Keratinocyte (primary cell): ENCODE results near the gene TTLL6. TPM values are rescaled to one million over a fixed set of nuclear protein-coding genes. Genes with fewer than 3 reads are reported as not detected.

ENCODE experiments used
- DNase-seq: peaks from one replicate; pipeline ENCODE4 v3.0.0-alpha.2; 2011; ENCODE audit warnings: low read depth, missing footprints, low spot score
- FAIRE-seq: peaks from 2 replicates; lab custom pipeline; 2011; peaks lifted over from hg19 to GRCh38; lab: Jason Lieb, UNC
- H2AFZ ChIP-seq: 2 replicates; pipeline ENCODE4 v1.6.0; 2012; ENCODE audit warnings: low read length, control low read depth, inconsistent platforms; ENCODE audit not compliant: control insufficient read depth
- H3K27ac ChIP-seq: 2 replicates; pipeline ENCODE4 v1.5.1; 2011; ENCODE audit warnings: low read length; ENCODE audit not compliant: control insufficient read depth, insufficient read depth
- H3K27me3 ChIP-seq: 3 replicates; pipeline ENCODE4 v1.6.0; 2011; ENCODE audit warnings: low read length; ENCODE audit not compliant: control insufficient read depth, insufficient read depth; ENCODE audit errors: extremely low read depth
- H3K36me3 ChIP-seq, 2 experiments: 2 replicates in 1 of 2; 3 replicates in 1 of 2; pipeline ENCODE4 v1.5.1; 2011; ENCODE audit warnings: low read length in 2 of 2, mild to moderate bottlenecking in 1 of 2; ENCODE audit not compliant: control insufficient read depth in 2 of 2, insufficient read depth in 2 of 2; ENCODE audit errors: extremely low read depth in 1 of 2
- H3K4me1 ChIP-seq: 3 replicates; pipeline ENCODE4 v1.5.1; 2011; ENCODE audit warnings: low read length; ENCODE audit not compliant: control insufficient read depth, insufficient read depth; ENCODE audit errors: extremely low read depth
- H3K4me2 ChIP-seq: 3 replicates; pipeline ENCODE4 v1.6.0; 2011; ENCODE audit warnings: low read depth, low read length; ENCODE audit not compliant: control insufficient read depth, insufficient read depth; ENCODE audit errors: extremely low read depth
- H3K4me3 ChIP-seq, 3 experiments: fragments of 200-600 bp in 1 of 3; sonication (generic) in 1 of 3; 2 replicates in 2 of 3; 3 replicates in 1 of 3; pipeline ENCODE4 v1.5.1; 2011 to 2016; ENCODE audit warnings: low read length in 3 of 3, mild to moderate bottlenecking in 3 of 3, control low read depth in 2 of 3, inconsistent platforms in 1 of 3, low read depth in 1 of 3, mixed read lengths in 1 of 3, mixed run types in 1 of 3, moderate library complexity in 1 of 3; ENCODE audit not compliant: control insufficient read depth in 2 of 3, insufficient read depth in 2 of 3; ENCODE audit errors: extremely low read depth in 1 of 3
- H3K79me2 ChIP-seq: 2 replicates; pipeline ENCODE4 v1.6.0; 2012; ENCODE audit warnings: low read length; ENCODE audit not compliant: control insufficient read depth, insufficient read depth
- H3K9ac ChIP-seq: 3 replicates; pipeline ENCODE4 v1.6.0; 2011; ENCODE audit warnings: low read length; ENCODE audit not compliant: control insufficient read depth, insufficient read depth; ENCODE audit errors: extremely low read depth
- H3K9me1 ChIP-seq: 3 replicates; pipeline ENCODE4 v1.6.0; 2011; ENCODE audit warnings: low read length; ENCODE audit not compliant: control insufficient read depth, insufficient read depth; ENCODE audit errors: extremely low read depth
- H3K9me3 ChIP-seq: 2 replicates; pipeline ENCODE4 v1.5.1; 2012; ENCODE audit warnings: low read depth, low read length; ENCODE audit not compliant: control insufficient read depth
- H4K20me1 ChIP-seq: 3 replicates; pipeline ENCODE4 v1.6.0; 2011; ENCODE audit warnings: low read length; ENCODE audit not compliant: control insufficient read depth, insufficient read depth; ENCODE audit errors: extremely low read depth
- CTCF ChIP-seq, 3 experiments: IDR thresholded peaks in 1 of 3; conservative IDR thresholded peaks in 1 of 3; optimal IDR thresholded peaks in 1 of 3; 2 replicates in 2 of 3; 3 replicates in 1 of 3; pipeline versions ENCODE3 to v1.5.1; 2011; ENCODE audit warnings: low read length in 3 of 3, mild to moderate bottlenecking in 3 of 3, moderate library complexity in 2 of 3, control low read depth in 1 of 3, inconsistent platforms in 1 of 3; ENCODE audit not compliant: insufficient read depth in 2 of 3; ENCODE audit errors: extremely low read depth in 1 of 3
- EZH2 ChIP-seq: IDR thresholded peaks from one replicate; pipeline ENCODE4 v1.6.1; 2012; ENCODE audit warnings: inconsistent platforms, mild to moderate bottlenecking, low read length, moderate library complexity
- dilution Hi-C: fragments of 300-500 bp; cut with MboI; formaldehyde crosslinking; loops from one replicate; pipeline ENCODE4 v1.7.0; 2020; ENCODE audit warnings: low sequenced_read_pairs; ENCODE audit not compliant: extremely low pct_ligation_motif_present
- polyA plus RNA-seq, 5 experiments: library from polyadenylated mRNA; depleted of rRNA in 3 of 5; stranded (reverse) in 3 of 5; stranded (forward) in 1 of 5; unstranded in 1 of 5; fragments of >200 nt; gene quantifications; 1 replicate in 1 of 5; 2 replicates in 3 of 5; 3 replicates in 1 of 5; pipeline versions ENCODE4 v1.2.1 to v1.2.3, GENCODE V29; 2011 to 2012; ENCODE audit warnings: missing spikeins in 2 of 5, low read depth in 1 of 5, low replicate concordance in 1 of 5

The TTLL6 gene
- polyA plus RNA-seq, 1 donor (not counting 4 experiments of a cell fraction or from before 2014, with no cell fraction given) = not detected

GRCh38 chr17:48860034-48860433 lies 43.0 kb upstream of the TTLL6 start:
- no peak overlapping the region for H3K9ac ChIP-seq
- H3K4me3 ChIP-seq = no peak overlapping the region
- peaks cover 12 to 23% of the 10 kb centered on the region in 2 experiments for H3K36me3 ChIP-seq
- FAIRE-seq = no peak
- H3K9me3 ChIP-seq = no peaks in the 10 kb centered on the region
- no peaks in the 10 kb centered on the region for H3K4me1 ChIP-seq
- TF ChIP-seq EZH2 = no peak
- peak in 2 of 3 experiments; percentile 18 to 19 for TF ChIP-seq CTCF (optimal IDR thresholded peaks at IDR 0.05 in 1 of 3, IDR thresholded peaks at IDR 0.05 in 1 of 3, conservative IDR thresholded peaks at IDR 0.05 in 1 of 3; ENCODE audit: extremely low read depth in 1 of 3, insufficient read depth in 2 of 3, low read length in 3 of 3)
- dilution Hi-C loops = no loop called here
- H3K27ac ChIP-seq = no peak overlapping the region
- H4K20me1 ChIP-seq = no peaks in the 10 kb centered on the region
- H2AFZ ChIP-seq = no peak overlapping the region
- H3K4me2 ChIP-seq = no peak overlapping the region
- no peaks in the 10 kb centered on the region for H3K27me3 ChIP-seq
- no peaks in the 10 kb centered on the region for H3K9me1 ChIP-seq
- no peaks in the 10 kb centered on the region for H3K79me2 ChIP-seq
- no peak for DNase-seq

- peaks cover 11 to 18% of the 10 kb centered on the region in 2 experiments for H3K36me3 ChIP-seq
- dilution Hi-C loops = no loop called here
- no peaks in the 10 kb centered on the region for H3K9me3 ChIP-seq
- no peaks in the 10 kb centered on the region for H3K79me2 ChIP-seq
- no peak overlapping the region for H2AFZ ChIP-seq
- H3K4me3 ChIP-seq = no peak overlapping the region
- H3K27me3 ChIP-seq = no peaks in the 10 kb centered on the region
- H3K9me1 ChIP-seq = no peaks in the 10 kb centered on the region
- no peaks in the 10 kb centered on the region for H4K20me1 ChIP-seq
- no peak for FAIRE-seq
- no peak overlapping the region for H3K27ac ChIP-seq
- no peak overlapping the region for H3K9ac ChIP-seq
- H3K4me2 ChIP-seq = no peak overlapping the region
- TF ChIP-seq EZH2 (no peak), CTCF (optimal IDR thresholded peaks at IDR 0.05 in 1 of 3, IDR thresholded peaks at IDR 0.05 in 1 of 3, conservative IDR thresholded peaks at IDR 0.05 in 1 of 3; ENCODE audit: extremely low read depth in 1 of 3, insufficient read depth in 2 of 3, low read length in 3 of 3) (no peak)
- H3K4me1 ChIP-seq = no peaks in the 10 kb centered on the region
- DNase-seq = no peak
Observed at GRCh38 chr17:48856122-48856821, 39.2 kb upstream of the TTLL6 start.
